Upper lobe of left lung (tissue), 4 donors: ENCODE measurements around the gene CPNE4.

Experiments
- EP300 ChIP-seq, 4 donors: sonication (generic); formaldehyde crosslinking; IDR thresholded peaks; one replicate each; pipeline ENCODE4 v1.5.1; 2017; ENCODE audit warnings: antibody characterized with exemption in 4 of 4, control low read depth in 2 of 4
- POLR2A ChIP-seq, 4 donors: fragments of 450-650 bp; IDR thresholded peaks; one replicate each; pipeline ENCODE4 v1.5.1; 2016 to 2017; ENCODE audit warnings: antibody characterized with exemption in 4 of 4, mild to moderate bottlenecking in 2 of 4
- POLR2AphosphoS5 ChIP-seq, 2 donors: sonication (generic); formaldehyde crosslinking; IDR thresholded peaks; one replicate each; pipeline ENCODE4 v1.5.1; 2017; ENCODE audit warnings: antibody characterized with exemption in 2 of 2
- TF ChIP-seq, protein P1 (sequence below), 6 experiments: fragments of 450-650 bp in 4 of 6; fragments of 200-600 bp in 2 of 6; sonication (generic) in 2 of 6; IDR thresholded peaks; one replicate each; pipeline ENCODE4 v1.5.1; 2016 to 2019; ENCODE audit warnings: antibody characterized with exemption in 6 of 6

- TF ChIP-seq, protein P1, sequence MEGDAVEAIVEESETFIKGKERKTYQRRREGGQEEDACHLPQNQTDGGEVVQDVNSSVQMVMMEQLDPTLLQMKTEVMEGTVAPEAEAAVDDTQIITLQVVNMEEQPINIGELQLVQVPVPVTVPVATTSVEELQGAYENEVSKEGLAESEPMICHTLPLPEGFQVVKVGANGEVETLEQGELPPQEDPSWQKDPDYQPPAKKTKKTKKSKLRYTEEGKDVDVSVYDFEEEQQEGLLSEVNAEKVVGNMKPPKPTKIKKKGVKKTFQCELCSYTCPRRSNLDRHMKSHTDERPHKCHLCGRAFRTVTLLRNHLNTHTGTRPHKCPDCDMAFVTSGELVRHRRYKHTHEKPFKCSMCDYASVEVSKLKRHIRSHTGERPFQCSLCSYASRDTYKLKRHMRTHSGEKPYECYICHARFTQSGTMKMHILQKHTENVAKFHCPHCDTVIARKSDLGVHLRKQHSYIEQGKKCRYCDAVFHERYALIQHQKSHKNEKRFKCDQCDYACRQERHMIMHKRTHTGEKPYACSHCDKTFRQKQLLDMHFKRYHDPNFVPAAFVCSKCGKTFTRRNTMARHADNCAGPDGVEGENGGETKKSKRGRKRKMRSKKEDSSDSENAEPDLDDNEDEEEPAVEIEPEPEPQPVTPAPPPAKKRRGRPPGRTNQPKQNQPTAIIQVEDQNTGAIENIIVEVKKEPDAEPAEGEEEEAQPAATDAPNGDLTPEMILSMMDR (IDR thresholded peaks at IDR 0.05), result no peak
- no peak for TF ChIP-seq POLR2A (IDR thresholded peaks at IDR 0.05)
- TF ChIP-seq EP300 (IDR thresholded peaks at IDR 0.05), result no peak
- no peak for TF ChIP-seq POLR2AphosphoS5 (IDR thresholded peaks at IDR 0.05)
Measured at GRCh38 chr3:131883086-131883485, 151.7 kb downstream of the CPNE4 start.
